Activated CD4-positive, alpha-beta memory T cell treated with anti-CD3 and anti-CD28 coated beads, Interleukin-2, amount 10 ng/mL, durations not matched to agents 7 days and 5 days (primary cell): Measurements from ENCODE around the gene RNF145. TPM values are rescaled to one million over a fixed set of nuclear protein-coding genes. Genes with fewer than 3 reads are reported as not detected.
"Not testable (repeated sequence)": the region's sequence is repeated elsewhere in the genome, so short reads cannot be mapped to it uniquely, and the experiment has no call there.

Source experiments
- CTCF ChIA-PET: fragments of 350-600 bp; sonication (Branson Sonifier 250); formaldehyde crosslinking; loops from one replicate; lab custom pipeline; 2021; ENCODE audit warnings: antibody characterized with exemption, inconsistent platforms; lab: Charles Lee
- POLR2A ChIA-PET: fragments of 350-600 bp; sonication (Branson Sonifier 250); formaldehyde crosslinking; loops from one replicate; lab custom pipeline; 2021; ENCODE audit warnings: antibody characterized with exemption; lab: Charles Lee
- DNase-seq: peaks from one replicate; pipeline ENCODE4 v3.0.0-alpha.2; 2020
- H3K27ac Mint-ChIP-seq: one replicate; pipeline ENCODE4 v1.8.0; 2021; ENCODE audit warnings: mild to moderate bottlenecking, mixed read lengths
- H3K27me3 Mint-ChIP-seq: one replicate; pipeline ENCODE4 v1.8.0; 2021; ENCODE audit warnings: mixed read lengths
- H3K36me3 Mint-ChIP-seq: one replicate; pipeline ENCODE4 v1.8.0; 2021; ENCODE audit warnings: low read depth, mixed read lengths
- H3K4me1 Mint-ChIP-seq: one replicate; pipeline ENCODE4 v1.8.0; 2021; ENCODE audit warnings: mixed read lengths
- H3K4me3 Mint-ChIP-seq: one replicate; pipeline ENCODE4 v1.8.0; 2021; ENCODE audit warnings: mild to moderate bottlenecking, mixed read lengths
- H3K9me3 Mint-ChIP-seq: one replicate; pipeline ENCODE4 v1.8.0; 2021; ENCODE audit warnings: mixed read lengths
- total RNA-seq, 2 experiments: library from RNA; stranded (reverse); gene quantifications; one replicate each; pipeline ENCODE4 v1.2.3, GENCODE V29; 2021

RNF145 gene
- total RNA-seq, 2 experiments from 2014 or later, result 126 to 127 TPM

DNA sequence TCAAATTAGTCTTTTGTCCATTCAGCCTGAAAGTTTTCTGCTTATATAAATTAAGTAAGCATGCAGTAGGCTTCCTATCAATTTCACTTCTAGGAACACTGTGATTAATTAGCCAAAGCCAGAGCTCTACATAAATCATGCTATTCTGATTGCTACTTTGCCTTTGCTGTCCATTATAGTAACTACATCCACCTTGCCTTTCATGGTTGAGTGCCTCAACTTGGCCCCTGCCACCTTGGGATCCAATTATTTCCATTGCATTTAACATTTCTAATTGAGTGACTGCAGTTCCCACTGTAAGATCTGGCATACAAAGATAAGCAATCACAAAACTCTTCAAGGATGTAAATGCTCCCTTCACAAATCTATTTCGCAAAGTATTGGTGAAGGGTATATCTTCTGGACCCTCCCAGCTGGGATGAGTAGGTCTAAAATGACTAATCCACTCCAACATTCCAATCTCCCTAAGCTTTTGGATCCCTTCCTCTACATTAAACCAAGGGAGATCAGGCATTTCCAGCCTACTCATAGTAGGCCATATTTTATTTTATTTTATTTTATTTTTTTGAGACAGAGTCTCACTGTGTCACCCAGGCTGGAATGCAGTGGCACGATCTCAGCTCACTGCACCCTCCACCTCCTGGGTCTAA is 26.6 kb upstream of the RNF145 start:
- H3K27me3 Mint-ChIP-seq, H3K36me3 Mint-ChIP-seq, H3K4me3 Mint-ChIP-seq, DNase-seq, H3K4me1 Mint-ChIP-seq, H3K27ac Mint-ChIP-seq, H3K9me3 Mint-ChIP-seq, POLR2A ChIA-PET, CTCF ChIA-PET: not testable (repeated sequence)

DNA sequence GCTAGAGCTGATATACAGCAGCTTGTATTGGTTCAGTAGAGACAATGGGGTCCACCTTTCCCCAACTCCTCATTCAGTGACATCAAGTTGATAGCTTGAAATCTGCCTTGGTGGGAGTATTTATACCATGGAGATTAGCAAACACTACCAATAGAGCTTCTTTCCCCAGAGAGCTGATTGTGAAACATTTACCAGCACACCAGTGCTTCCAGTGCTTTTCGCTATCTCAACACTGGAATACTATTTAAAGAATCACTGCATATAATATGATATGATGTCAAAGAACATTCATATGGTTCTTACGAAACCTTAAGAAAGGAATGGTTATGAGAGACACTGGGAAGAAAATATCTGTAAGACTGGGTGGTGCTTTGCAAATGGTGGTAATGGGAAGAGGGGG is 21.8 kb upstream of the RNF145 start:
- Mint-ChIP-seq H3K4me1 (no peaks in the 10 kb centered on the region), H3K36me3 (no peaks in the 10 kb centered on the region), H3K27me3 (peaks cover 8% of the 10 kb centered on the region), H3K9me3 (no peaks in the 10 kb centered on the region), H3K27ac (no peak overlapping the region), H3K4me3 (no peak overlapping the region)
- ChIA-PET CTCF (no interaction called here), POLR2A (no interaction called here)
- no peak for DNase-seq

DNA sequence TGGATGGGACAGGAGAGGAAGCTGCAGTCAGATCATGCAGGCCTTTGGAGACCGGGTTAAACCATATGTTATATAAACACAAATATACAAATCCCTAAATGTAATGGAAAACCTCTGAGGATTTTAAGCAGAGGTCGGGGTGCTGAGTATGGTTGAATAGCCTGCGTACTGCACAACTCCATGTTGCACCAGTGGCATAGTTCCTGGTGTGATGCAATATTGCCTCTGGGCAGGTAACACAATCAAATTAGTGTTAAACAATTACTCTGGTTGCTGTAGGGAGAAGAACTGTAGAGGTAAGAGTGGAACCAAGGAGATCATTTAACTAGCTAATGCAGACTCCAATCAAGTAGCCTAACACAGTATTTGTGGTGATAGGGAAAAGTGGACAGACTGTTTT is 21.3 kb upstream of the RNF145 start:
- peaks cover 8% of the 10 kb centered on the region for H3K27me3 Mint-ChIP-seq
- ChIA-PET CTCF (no interaction called here), POLR2A (no interaction called here)
- no peak for DNase-seq
- H3K9me3 Mint-ChIP-seq, result no peaks in the 10 kb centered on the region
- H3K4me1 Mint-ChIP-seq, result no peaks in the 10 kb centered on the region
- no peaks in the 10 kb centered on the region for H3K36me3 Mint-ChIP-seq
- no peak overlapping the region for H3K27ac Mint-ChIP-seq
- H3K4me3 Mint-ChIP-seq, result no peak overlapping the region

DNA sequence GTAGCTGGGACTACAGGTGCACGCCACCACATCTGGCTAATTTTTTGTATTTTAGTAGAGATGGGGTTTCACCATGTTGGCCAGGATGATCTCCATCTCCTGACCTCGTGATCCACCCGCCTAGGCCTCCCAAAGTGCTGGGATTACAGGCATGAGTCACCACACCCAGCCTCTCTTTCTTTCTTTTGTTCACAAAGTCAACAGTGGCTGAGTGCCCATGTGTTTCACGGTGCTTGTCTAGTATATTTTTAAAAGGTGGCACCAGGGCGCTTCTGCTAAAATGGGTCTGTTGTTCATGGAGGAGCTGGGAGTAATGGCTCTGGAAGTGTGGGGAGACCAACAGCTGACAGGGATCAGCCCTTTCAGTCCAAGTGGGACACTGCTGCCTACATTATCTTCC is 18.7 kb upstream of the RNF145 start:
- CTCF ChIA-PET, H3K27me3 Mint-ChIP-seq, DNase-seq, H3K27ac Mint-ChIP-seq, H3K4me3 Mint-ChIP-seq, H3K9me3 Mint-ChIP-seq, H3K36me3 Mint-ChIP-seq, H3K4me1 Mint-ChIP-seq: not testable (repeated sequence)
- POLR2A ChIA-PET, result interaction anchor here (0.6 kb wide), 1 partner anchor 21 kb away, joined by 3 read pairs; no protein-coding TSS in a partner anchor

DNA sequence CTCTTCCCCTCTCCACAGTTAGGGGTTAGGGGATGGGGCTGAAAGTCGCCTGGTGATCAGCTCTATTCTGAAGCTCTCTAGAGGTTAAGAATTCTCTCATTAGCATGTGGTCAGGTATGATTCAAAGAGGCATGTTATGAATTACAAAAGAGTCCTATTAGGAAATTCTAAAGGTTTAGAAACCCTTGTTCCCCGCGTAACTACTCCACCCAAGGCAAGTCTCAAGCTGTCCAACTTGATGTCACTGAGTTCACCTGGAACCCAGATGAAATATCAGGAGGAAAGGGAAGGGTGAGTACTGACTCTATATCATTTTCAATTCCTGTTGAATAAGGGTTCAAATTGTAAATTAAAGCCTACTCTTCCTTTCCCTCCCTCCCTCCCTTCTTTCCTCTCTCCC is 18.1 kb upstream of the RNF145 start:
- peaks cover 5% of the 10 kb centered on the region for H3K27me3 Mint-ChIP-seq
- DNase-seq, result no peak
- ChIA-PET POLR2A (no interaction called here), CTCF (no interaction called here)
- no peak overlapping the region for H3K27ac Mint-ChIP-seq
- no peaks in the 10 kb centered on the region for H3K9me3 Mint-ChIP-seq
- no peak overlapping the region for H3K4me3 Mint-ChIP-seq
- H3K36me3 Mint-ChIP-seq, result no peaks in the 10 kb centered on the region
- no peaks in the 10 kb centered on the region for H3K4me1 Mint-ChIP-seq

DNA sequence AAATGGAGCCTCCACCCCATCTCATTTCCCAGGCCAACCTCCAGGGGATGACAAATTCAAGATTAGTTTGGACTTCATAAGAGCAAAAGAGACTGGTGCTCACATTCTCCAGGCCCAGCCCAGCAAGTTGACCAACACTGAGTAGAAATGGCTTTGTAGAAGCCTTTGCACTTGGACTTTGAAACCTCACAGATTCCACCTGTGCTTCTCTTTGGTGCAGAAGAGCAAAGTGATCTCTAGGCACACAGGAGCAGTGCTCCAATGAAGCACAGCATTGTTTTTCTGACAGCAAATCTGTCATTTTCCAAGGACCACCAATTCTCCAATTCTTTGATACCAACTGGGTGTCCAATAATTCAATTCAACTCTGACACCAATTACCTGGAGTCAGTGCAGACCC is 17.1 kb upstream of the RNF145 start:
- POLR2A ChIA-PET, result no interaction called here
- no peak overlapping the region for H3K4me3 Mint-ChIP-seq

DNA sequence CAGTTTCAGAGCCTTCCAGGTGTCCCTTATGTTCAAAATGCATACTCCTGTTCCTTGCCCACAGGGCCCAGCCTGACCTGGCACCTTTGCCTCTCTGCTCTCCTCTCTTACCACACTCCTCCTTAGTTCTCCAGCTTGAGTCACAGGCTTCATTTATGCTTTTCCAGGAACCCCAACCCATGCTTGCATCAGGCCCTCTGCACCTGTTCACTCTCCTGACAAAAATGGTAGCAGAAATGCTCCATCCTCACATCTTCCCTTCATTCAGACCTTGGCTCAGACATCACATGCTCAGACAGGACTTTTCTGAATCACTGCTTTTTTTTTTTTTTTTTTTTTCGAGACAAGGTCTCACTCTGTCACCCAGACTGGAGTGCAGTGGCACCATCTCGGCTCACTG is 15.1 kb upstream of the RNF145 start:
- POLR2A ChIA-PET, result no interaction called here
- CTCF ChIA-PET, result interaction anchor here (0.8 kb wide), 1 partner anchor 10 kb away, joined by 3 read pairs; no protein-coding TSS in a partner anchor
- H3K9me3 Mint-ChIP-seq, result no peaks in the 10 kb centered on the region

More for the DNA sequence above, 17.1 kb upstream of the RNF145 start:
- Mint-ChIP-seq H3K27ac (no peak overlapping the region), H3K36me3 (no peaks in the 10 kb centered on the region), H3K9me3 (no peaks in the 10 kb centered on the region), H3K27me3 (peaks cover 5% of the 10 kb centered on the region), H3K4me1 (no peaks in the 10 kb centered on the region)
- CTCF ChIA-PET, result no interaction called here
- DNase-seq, result no peak

DNA sequence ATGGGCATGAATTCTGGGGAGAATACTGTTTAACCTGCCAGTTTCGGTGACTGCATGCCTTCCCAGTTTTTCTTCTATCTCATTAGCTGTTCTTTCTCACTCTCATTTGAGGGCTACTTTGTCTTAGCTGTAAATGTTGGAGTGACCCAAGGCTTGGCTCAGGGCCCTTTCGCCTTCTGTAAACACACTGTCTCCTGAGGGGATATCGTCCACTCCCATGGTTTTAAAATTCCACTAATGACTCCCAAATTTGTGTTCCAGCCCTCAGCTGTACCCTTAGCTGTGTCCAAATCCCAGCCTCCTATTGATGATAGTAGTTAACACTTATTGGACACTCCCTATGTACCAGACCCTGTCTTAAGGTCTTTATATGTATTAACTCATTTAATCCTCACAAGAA is 14.1 kb upstream of the RNF145 start:
- no peak overlapping the region for H3K27ac Mint-ChIP-seq
- no peaks in the 10 kb centered on the region for H3K4me1 Mint-ChIP-seq
- H3K9me3 Mint-ChIP-seq, result no peaks in the 10 kb centered on the region
- no peaks in the 10 kb centered on the region for H3K36me3 Mint-ChIP-seq
- CTCF ChIA-PET, result interaction anchor here (0.6 to 0.8 kb wide), 2 partner anchors 9 to 50 kb away, joined by 3 read pairs; no protein-coding TSS in a partner anchor
- POLR2A ChIA-PET, result no interaction called here
- H3K4me3 Mint-ChIP-seq, result no peak overlapping the region
- no peaks in the 10 kb centered on the region for H3K27me3 Mint-ChIP-seq
- no peak for DNase-seq

More for the DNA sequence above, 15.1 kb upstream of the RNF145 start:
- H3K4me3 Mint-ChIP-seq, result no peak overlapping the region
- H3K4me1 Mint-ChIP-seq, result no peaks in the 10 kb centered on the region
- DNase-seq, result no peak
- H3K27me3 Mint-ChIP-seq, result no peaks in the 10 kb centered on the region
- H3K36me3 Mint-ChIP-seq, result no peaks in the 10 kb centered on the region
- no peak overlapping the region for H3K27ac Mint-ChIP-seq

DNA sequence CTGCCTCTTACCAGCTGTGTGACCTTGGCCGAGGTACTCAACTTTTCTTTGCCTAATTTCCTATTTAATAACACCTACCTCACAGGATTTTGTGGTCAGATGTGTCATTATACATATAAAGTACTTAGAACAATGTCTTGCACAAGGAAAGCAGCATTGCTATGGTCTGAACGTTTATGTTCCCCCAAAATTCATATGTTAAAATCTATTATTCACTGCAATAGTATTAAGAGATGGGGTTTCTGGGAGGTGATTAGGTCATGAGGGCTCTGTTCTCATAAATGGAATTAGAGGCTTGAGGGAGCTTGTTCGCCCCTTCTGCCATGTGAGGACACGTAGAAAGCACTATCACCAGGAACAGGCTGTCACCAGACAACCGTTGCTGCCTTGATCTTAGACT is 10.9 kb upstream of the RNF145 start:
- peaks cover 6% of the 10 kb centered on the region for H3K4me1 Mint-ChIP-seq
- H3K27ac Mint-ChIP-seq, result no peak overlapping the region
- H3K36me3 Mint-ChIP-seq, result no peaks in the 10 kb centered on the region
- no peak overlapping the region for H3K4me3 Mint-ChIP-seq
- POLR2A ChIA-PET, result no interaction called here
- no peaks in the 10 kb centered on the region for H3K27me3 Mint-ChIP-seq
- H3K9me3 Mint-ChIP-seq, result no peaks in the 10 kb centered on the region
- no peak for DNase-seq
- CTCF ChIA-PET, result no interaction called here

DNA sequence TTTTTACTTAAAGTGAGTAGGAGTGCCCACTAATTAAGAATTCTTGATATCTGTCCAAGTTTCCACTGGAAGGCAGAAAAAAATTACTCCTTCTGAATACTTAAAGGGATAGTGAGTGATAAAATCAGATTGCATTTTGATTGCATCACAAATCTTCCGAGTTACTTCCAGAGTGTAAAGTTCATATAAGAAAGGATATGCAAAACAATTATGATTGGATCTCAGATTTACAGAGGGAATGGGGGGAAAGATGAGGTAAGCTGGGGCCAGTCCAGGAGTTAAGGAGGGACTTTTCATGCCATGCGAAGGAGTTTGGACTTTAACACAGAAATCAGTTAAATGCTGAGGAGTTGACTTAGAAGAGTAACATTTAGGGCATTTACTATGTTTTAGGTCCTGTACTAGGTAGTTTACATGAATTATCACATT is 9.3 kb upstream of the RNF145 start:
- no peaks in the 10 kb centered on the region for H3K27me3 Mint-ChIP-seq
- POLR2A ChIA-PET, result interaction anchor here (1.1 kb wide), 1 partner anchor 11 kb away, joined by 3 read pairs; no protein-coding TSS in a partner anchor
- peaks cover 6% of the 10 kb centered on the region for H3K4me1 Mint-ChIP-seq
- no peaks in the 10 kb centered on the region for H3K9me3 Mint-ChIP-seq
- no peaks in the 10 kb centered on the region for H3K36me3 Mint-ChIP-seq
- CTCF ChIA-PET, result no interaction called here
- DNase-seq, result no peak
- H3K4me3 Mint-ChIP-seq, result no peak overlapping the region
- no peak overlapping the region for H3K27ac Mint-ChIP-seq

DNA sequence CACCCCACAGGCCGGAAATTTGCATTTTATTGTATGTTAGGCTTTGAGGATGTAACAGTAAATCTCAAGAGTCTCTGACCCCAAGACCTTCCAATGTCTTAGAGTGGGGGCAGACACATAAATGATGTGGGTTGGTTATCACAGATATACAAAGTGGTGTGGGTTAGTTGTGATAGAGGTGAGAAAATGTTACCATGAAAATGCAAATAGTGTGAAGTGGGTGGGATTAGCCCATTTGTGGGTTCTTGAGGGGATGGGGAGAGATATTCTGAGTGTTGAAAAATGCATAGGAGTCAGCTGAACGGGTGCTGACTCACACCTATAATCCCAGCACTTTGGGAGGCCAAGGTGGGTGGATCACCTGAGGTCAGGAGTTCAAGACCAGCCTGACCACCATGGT is 7.9 kb upstream of the RNF145 start:
- ChIA-PET CTCF (no interaction called here), POLR2A (no interaction called here)
- H3K27ac Mint-ChIP-seq, result no peak overlapping the region
- H3K4me3 Mint-ChIP-seq, result no peak overlapping the region
- peaks cover 6% of the 10 kb centered on the region for H3K4me1 Mint-ChIP-seq
- H3K27me3 Mint-ChIP-seq, result no peaks in the 10 kb centered on the region
- no peaks in the 10 kb centered on the region for H3K36me3 Mint-ChIP-seq
- no peak for DNase-seq
- no peaks in the 10 kb centered on the region for H3K9me3 Mint-ChIP-seq

DNA sequence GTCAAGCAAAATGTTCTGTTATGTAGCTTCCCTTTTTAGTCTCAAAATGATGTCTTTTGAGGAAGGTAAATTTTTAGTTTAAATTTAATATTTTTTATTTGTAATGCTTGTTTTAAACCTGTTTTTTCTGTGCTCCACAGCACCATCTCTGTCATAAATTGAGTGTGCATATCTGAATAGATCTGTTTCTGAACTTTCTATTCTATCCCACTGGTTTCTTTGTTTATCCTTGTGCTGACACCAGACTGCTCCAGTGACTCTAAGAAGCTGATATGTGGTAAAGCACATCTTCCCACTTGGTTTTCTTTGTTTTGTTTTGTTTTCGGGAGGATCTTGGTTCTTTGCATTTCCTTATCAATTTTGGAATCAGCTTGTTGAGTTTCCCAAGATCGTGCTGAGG is 7.1 kb upstream of the RNF145 start:
- no peak overlapping the region for H3K27ac Mint-ChIP-seq
- H3K4me3 Mint-ChIP-seq, result no peak overlapping the region
- no peak for DNase-seq
- no peaks in the 10 kb centered on the region for H3K27me3 Mint-ChIP-seq
- no peaks in the 10 kb centered on the region for H3K9me3 Mint-ChIP-seq
- H3K36me3 Mint-ChIP-seq, result no peaks in the 10 kb centered on the region
- peaks cover 8% of the 10 kb centered on the region for H3K4me1 Mint-ChIP-seq
- POLR2A ChIA-PET, result no interaction called here
- CTCF ChIA-PET, result interaction anchor here (0.6 to 0.8 kb wide), 2 partner anchors 59 to 110 kb away, joined by 3 to 4 read pairs; no protein-coding TSS in a partner anchor

DNA sequence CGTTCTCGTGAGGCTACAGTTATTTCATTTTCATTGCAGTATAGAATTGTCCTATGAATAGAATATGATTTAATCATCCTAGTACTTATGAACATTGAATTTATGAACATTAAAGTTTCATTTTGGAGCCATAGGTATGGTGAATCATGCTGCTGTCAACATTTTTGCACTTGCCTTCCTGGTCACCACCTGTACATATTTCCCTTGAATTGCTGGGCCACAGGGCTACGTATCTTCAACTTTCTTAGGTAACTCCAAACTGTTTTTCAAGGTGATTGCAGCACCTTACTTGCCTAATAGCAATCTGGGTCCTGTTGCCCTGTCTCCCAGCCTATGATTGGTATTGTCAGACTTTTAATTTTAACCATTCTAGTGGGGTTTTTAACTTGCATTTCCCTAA is 6.5 kb upstream of the RNF145 start:
- Mint-ChIP-seq H3K4me3 (no peak overlapping the region), H3K4me1 (peaks cover 9% of the 10 kb centered on the region), H3K36me3 (no peaks in the 10 kb centered on the region), H3K9me3 (no peaks in the 10 kb centered on the region), H3K27me3 (no peaks in the 10 kb centered on the region), H3K27ac (no peak overlapping the region)
- no peak for DNase-seq
- CTCF ChIA-PET, result no interaction called here
- POLR2A ChIA-PET, result no interaction called here
